Endometrial microvascular endothelial cells (primary cell): ENCODE measurements around the gene MED13L. TPM values are rescaled to one million over a fixed set of nuclear protein-coding genes. Genes with fewer than 3 reads are reported as not detected.

ENCODE experiments used
- in situ Hi-C: cut with HindIII; loops from 2 replicates; pipeline ENCODE4 v1.10.0; 2017; ENCODE audit warnings: low sequenced_read_pairs, low pct_unique_long_range_greater_than_20kb; ENCODE audit errors: inconsistent ontology term
- total RNA-seq: library from RNA; depleted of rRNA; stranded (reverse); fragments of >200 nt; gene quantifications from one replicate; pipeline ENCODE4 v1.2.3, GENCODE V29; 2015; ENCODE audit errors: inconsistent ontology term

Gene MED13L
- total RNA-seq, 1 donor from 2014 or later, result 43.1 TPM

DNA sequence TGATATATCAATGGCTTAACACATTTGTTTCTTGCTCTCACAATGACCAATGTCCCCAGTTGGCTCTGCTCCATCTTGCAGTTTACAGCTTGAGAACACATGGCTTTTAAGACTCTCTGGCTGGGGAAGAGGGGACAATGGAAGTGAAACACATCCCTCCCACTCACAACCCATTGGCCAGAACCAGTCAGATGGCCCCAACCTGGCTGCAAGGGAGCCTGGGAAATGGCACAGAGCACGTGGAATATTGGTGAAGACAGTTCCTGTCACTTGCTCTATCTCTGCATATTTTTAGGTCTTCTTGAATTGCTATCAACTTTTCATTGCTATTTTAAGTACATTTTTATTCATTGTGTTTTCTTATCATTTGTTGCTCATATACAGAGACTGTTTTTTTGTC lies 345.4 kb downstream of the MED13L start:
- in situ Hi-C loops, result no loop called here

DNA sequence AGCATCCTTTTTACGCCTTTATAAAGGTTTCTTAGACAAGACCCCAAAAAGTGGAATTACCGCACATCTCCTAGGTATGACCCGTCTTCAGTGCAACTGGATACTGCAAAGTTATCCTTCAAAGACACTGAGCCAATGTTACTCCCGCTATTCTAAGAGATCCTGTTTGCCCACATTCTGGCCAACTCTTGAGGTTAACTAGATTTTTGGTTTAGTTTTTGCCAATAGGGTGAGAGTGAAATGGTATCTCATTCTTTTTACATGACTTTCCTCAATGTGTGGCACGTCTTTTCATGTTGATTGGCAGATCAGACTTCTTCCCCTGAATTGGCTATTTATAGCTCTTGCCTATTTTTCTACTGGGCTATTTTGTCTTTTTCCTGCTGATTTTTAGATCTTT lies 347.2 kb downstream of the MED13L start:
- in situ Hi-C loops, result no loop called here

DNA sequence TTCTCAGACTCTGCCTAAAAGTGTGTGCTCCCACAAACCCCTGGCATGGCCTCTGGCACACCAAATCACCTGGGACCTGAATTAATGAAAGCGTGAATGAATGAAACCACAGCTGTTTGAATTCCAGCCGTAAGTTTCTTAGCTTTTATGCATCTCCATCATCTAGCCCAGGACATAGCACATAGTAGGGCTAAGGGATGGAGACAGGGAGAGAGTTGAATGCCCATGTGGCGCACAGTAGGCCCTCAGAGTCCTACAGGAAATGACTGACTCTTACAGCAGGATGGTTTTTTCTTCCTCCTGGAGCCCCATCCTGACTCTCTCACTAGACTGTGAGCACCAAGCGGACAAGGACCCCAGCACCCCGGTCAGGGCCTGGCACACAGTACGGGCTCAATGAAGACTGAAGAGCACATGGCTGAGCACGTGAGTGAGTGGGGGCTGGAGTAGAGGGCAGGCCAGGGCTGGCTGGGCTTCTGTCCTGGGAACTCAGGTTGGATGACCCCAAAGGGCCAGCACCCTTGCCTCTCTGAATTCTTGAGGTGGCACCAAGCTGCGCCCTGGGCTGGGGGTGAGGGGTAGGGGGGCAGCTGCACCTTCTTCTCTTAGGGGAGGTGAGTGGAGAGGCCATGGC lies 351.3 kb downstream of the MED13L start:
- in situ Hi-C loops, result no loop called here

DNA sequence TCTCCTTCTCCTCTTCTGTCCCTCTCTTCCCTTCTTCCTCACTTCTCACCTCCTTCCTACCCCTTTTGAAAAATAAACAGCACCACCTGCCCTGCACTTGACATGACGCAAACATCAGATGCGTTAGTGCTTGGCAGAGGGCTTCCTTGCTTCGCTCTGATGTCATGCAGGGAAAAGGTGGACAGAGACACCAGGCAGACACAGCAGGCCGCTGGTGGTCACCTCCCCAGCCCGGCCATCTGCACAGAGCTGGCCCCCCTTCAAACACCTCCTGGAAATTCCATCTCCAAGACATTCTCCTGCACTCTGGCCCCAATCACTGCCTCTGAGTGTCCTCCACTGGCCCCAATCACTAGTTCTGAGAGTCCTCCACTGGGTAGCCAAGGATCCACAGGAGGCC lies 353.6 kb downstream of the MED13L start:
- in situ Hi-C loops, result no loop called here

GRCh38 chr12:115922952-115923564 lies 354.4 kb downstream of the MED13L start:
- in situ Hi-C loops, result no loop called here

DNA sequence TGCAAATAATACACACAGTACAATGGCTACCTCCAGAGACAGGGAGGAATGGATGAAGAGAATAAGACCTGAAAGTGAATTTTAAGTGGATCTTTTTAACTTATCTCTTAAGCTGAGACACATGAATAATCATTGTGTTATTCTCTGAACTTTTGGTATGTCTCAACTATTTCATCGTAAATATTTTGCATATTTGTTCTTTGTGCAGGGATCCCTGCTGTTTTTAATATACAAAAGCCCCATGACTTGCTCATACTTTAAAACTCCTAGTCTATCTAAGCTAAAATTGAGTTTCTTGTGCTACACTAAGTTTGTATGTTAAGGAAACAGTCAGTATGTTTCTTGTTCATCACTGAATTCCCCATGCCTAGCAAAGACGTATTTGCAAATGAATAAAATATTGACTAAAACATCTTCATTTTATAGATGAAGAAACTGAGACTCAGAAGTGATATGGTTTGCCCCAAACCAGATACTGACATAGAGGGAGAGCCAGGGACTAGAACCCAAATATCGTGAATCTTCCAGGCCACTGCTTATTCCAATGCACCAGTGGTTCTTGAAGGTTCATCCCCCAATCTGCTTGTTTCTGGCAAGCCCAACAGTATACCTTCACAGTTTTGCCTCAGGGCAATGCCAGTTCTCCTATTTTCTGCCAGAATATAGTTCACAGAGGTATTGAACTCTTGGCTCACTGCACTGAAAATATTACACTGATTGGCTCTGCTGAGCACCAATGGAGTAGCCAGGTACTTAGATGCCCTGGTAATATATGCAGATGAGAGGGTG lies 356.9 kb downstream of the MED13L start:
- in situ Hi-C loops, result no loop called here

- in situ Hi-C loops, result no loop called here
Observed at GRCh38 chr12:115918763-115919162, 358.7 kb downstream of the MED13L start.

- in situ Hi-C loops, result no loop called here
Observed at GRCh38 chr12:115916910-115917668, 360.4 kb downstream of the MED13L start.

DNA sequence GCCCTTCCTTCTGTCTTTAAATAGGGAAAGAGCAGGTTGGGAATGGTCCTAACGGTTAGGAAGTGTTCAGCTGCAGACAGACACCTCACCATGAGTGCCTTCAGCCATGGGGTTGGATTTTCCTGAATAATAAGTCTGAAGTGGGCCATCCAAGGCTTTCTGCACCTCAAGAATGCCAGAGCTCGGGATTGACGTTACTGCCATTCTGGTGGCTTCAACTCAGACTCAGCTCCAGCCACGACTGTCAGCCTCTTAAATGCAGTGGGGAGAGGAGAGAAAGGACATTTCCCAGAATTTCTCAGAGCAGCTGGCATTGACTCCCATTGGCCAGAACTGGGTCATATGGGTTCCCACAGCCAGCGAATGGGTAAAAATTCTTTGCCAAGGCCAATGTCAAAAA lies 363.4 kb downstream of the MED13L start:
- in situ Hi-C loops, result no loop called here

- in situ Hi-C loops, result no loop called here
Observed at GRCh38 chr12:115912440-115912839, 365.1 kb downstream of the MED13L start.

GRCh38 chr12:115911360-115911759 lies 366.1 kb downstream of the MED13L start:
- in situ Hi-C loops, result no loop called here

- in situ Hi-C loops, result no loop called here
Observed at GRCh38 chr12:115910057-115910456, 367.4 kb downstream of the MED13L start.
